ENCODE data around the gene IGSF9B.

The IGSF9B gene

GRCh38 chr11:133956650-133957633, at the start of gene IGSF9B:
IGSF9B (minus strand) TSS chr11:133956968; CDS start chr11:133956754, 214 bp downstream.
- no peak for TF ChIP-seq TAF1 (IDR thresholded peaks at IDR 0.05; ENCODE audit: low read depth)
- TF ChIP-seq USF1 (IDR thresholded peaks at IDR 0.05): no peak
- TF ChIP-seq REST (IDR thresholded peaks at IDR 0.05; ENCODE audit: low read depth): no peak
- TF ChIP-seq EP300 (IDR thresholded peaks at IDR 0.05; ENCODE audit: borderline replicate concordance): no peak
- no peak for TF ChIP-seq NFIC (IDR thresholded peaks at IDR 0.05)
- TF ChIP-seq RAD21 (IDR thresholded peaks at IDR 0.05; ENCODE audit: low read depth): no peak
- no peak for TF ChIP-seq FOXM1 (IDR thresholded peaks at IDR 0.05; ENCODE audit: borderline replicate concordance, low read depth)
- TF ChIP-seq MAX (IDR thresholded peaks at IDR 0.05): no peak
- TF ChIP-seq YY1 (IDR thresholded peaks at IDR 0.05; ENCODE audit: low read depth): no peak
- no peak for TF ChIP-seq ZBTB7A (IDR thresholded peaks at IDR 0.05; ENCODE audit: low read depth)
- no peak for TF ChIP-seq TEAD4 (IDR thresholded peaks at IDR 0.05)
- TF ChIP-seq CREB1 (IDR thresholded peaks at IDR 0.05; ENCODE audit: low read depth): no peak
- no peak for TF ChIP-seq TCF12 (IDR thresholded peaks at IDR 0.05; ENCODE audit: low read depth)

- TF ChIP-seq YY1 (IDR thresholded peaks at IDR 0.05; ENCODE audit: low read depth) (no peak), CREB1 (IDR thresholded peaks at IDR 0.05; ENCODE audit: low read depth) (no peak), CEBPB (IDR thresholded peaks at IDR 0.05) (no peak), EP300 (IDR thresholded peaks at IDR 0.05; ENCODE audit: borderline replicate concordance) (no peak), TCF12 (IDR thresholded peaks at IDR 0.05; ENCODE audit: low read depth) (no peak), FOXM1 (IDR thresholded peaks at IDR 0.05; ENCODE audit: borderline replicate concordance, low read depth) (no peak), REST (IDR thresholded peaks at IDR 0.05; ENCODE audit: low read depth) (no peak), USF1 (IDR thresholded peaks at IDR 0.05) (no peak), TEAD4 (IDR thresholded peaks at IDR 0.05) (no peak), NFIC (IDR thresholded peaks at IDR 0.05) (no peak), EGR1 (IDR thresholded peaks at IDR 0.05) (no peak), ZBTB7A (IDR thresholded peaks at IDR 0.05; ENCODE audit: low read depth) (no peak)
Observed at GRCh38 chr11:134004496-134005172, 47.9 kb upstream of the IGSF9B start.

GRCh38 chr11:134003792-134004495, 47.2 kb upstream of the IGSF9B start:
- TF ChIP-seq EGR1 (IDR thresholded peaks at IDR 0.05) (no peak), EP300 (IDR thresholded peaks at IDR 0.05; ENCODE audit: borderline replicate concordance) (no peak), CEBPB (IDR thresholded peaks at IDR 0.05) (no peak), RAD21 (IDR thresholded peaks at IDR 0.05; ENCODE audit: low read depth) (no peak), ZBTB7A (IDR thresholded peaks at IDR 0.05; ENCODE audit: low read depth) (no peak), FOXM1 (IDR thresholded peaks at IDR 0.05; ENCODE audit: borderline replicate concordance, low read depth) (no peak), MAX (IDR thresholded peaks at IDR 0.05) (no peak), USF1 (IDR thresholded peaks at IDR 0.05) (no peak), CREB1 (IDR thresholded peaks at IDR 0.05; ENCODE audit: low read depth) (no peak)

GRCh38 chr11:134001596-134001995, 44.8 kb upstream of the IGSF9B start:
- TF ChIP-seq MAX (IDR thresholded peaks at IDR 0.05) (no peak), CEBPB (IDR thresholded peaks at IDR 0.05) (no peak), FOXM1 (IDR thresholded peaks at IDR 0.05; ENCODE audit: borderline replicate concordance, low read depth) (no peak), EP300 (IDR thresholded peaks at IDR 0.05; ENCODE audit: borderline replicate concordance) (no peak), NFIC (IDR thresholded peaks at IDR 0.05) (no peak)

All from Ishikawa (cell line).